ENCODE measurements around the gene SCG5.

The SCG5 gene

GRCh38 chr15:32738666-32739065, 97.2 kb downstream of the SCG5 start:
- TF ChIP-seq, protein P1, sequence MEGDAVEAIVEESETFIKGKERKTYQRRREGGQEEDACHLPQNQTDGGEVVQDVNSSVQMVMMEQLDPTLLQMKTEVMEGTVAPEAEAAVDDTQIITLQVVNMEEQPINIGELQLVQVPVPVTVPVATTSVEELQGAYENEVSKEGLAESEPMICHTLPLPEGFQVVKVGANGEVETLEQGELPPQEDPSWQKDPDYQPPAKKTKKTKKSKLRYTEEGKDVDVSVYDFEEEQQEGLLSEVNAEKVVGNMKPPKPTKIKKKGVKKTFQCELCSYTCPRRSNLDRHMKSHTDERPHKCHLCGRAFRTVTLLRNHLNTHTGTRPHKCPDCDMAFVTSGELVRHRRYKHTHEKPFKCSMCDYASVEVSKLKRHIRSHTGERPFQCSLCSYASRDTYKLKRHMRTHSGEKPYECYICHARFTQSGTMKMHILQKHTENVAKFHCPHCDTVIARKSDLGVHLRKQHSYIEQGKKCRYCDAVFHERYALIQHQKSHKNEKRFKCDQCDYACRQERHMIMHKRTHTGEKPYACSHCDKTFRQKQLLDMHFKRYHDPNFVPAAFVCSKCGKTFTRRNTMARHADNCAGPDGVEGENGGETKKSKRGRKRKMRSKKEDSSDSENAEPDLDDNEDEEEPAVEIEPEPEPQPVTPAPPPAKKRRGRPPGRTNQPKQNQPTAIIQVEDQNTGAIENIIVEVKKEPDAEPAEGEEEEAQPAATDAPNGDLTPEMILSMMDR (IDR thresholded peaks at IDR 0.05; ENCODE audit: extremely low read depth, insufficient read depth, missing control alignments), result no peak
- DNase-seq (ENCODE audit: low spot score), result no peak
- in situ Hi-C loops (cut with MboI; ENCODE audit: low pct_unique_long_range_greater_than_20kb, low sequenced_read_pairs, unreplicated experiment), result no loop called here

- DNase-seq (ENCODE audit: low spot score), result no peak
- in situ Hi-C loops (cut with MboI; ENCODE audit: low pct_unique_long_range_greater_than_20kb, low sequenced_read_pairs, unreplicated experiment), result no loop called here
- TF ChIP-seq, protein P1 (IDR thresholded peaks at IDR 0.05; ENCODE audit: extremely low read depth, insufficient read depth, missing control alignments), result no peak
These were observed 98.1 kb downstream of the SCG5 start for GRCh38 chr15:32739522-32740063.

DNA sequence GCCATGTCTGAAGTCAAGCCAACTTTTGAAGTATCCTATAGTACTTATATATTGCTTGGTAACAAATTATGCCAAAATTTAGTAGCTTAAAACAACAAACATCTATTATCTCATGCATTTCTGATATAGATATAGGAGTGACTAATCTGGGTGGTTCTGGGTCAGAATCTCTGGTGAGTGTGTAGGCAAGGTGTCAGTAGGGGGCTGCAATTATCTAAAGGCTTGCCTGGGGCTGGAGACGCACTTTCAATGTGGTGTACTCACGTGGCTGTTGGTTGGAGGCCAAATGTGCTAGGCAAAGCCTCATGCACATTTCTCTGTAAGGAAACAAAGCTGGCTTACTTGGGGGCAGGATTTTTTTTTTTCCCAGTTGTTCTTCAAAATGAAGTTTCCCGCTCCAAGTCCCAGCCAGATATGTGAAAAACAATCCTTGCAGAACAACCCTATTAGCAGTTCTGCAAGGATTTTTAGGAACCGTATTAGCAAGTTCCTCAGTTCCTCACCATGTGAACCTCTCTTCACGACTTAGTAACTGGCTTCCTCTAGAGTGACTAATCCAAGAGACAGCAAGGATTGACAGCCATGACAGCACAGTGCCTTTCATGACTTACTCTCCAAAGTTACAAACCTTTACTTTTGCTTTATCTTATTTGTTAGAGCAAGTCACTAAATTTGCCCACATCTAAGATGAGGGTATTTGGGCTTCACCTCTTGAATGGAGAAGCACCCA, 102.1 kb downstream of the SCG5 start:
- in situ Hi-C loops (cut with MboI; ENCODE audit: low pct_unique_long_range_greater_than_20kb, low sequenced_read_pairs, unreplicated experiment), result no loop called here
- TF ChIP-seq, protein P1 (IDR thresholded peaks at IDR 0.05; ENCODE audit: extremely low read depth, insufficient read depth, missing control alignments), result no peak
- DNase-seq (ENCODE audit: low spot score), result no peak

GRCh38 chr15:32746116-32746857, 104.8 kb downstream of the SCG5 start:
- in situ Hi-C loops (cut with MboI; ENCODE audit: low pct_unique_long_range_greater_than_20kb, low sequenced_read_pairs, unreplicated experiment), result no loop called here
- TF ChIP-seq, protein P1 (IDR thresholded peaks at IDR 0.05; ENCODE audit: extremely low read depth, insufficient read depth, missing control alignments), result no peak
- no peak for DNase-seq (ENCODE audit: low spot score)
